SIG-M5 treated with dmso at 0.1 percent for 504 hours (cell line): ENCODE measurements around the gene POLE.

Experiments
- DNase-seq: peaks from one replicate; lab custom pipeline; 2025; ENCODE audit not compliant: unreplicated experiment; lab: John Stamatoyannopoulos, UW

The POLE gene

GRCh38 chr12:132677492-132677891 lies 9.7 kb downstream of the POLE start:
- no peak for DNase-seq

- no peak for DNase-seq
Measured at GRCh38 chr12:132675757-132676432, 11.2 kb downstream of the POLE start.

GRCh38 chr12:132674561-132674960 lies 12.6 kb downstream of the POLE start:
- DNase-seq, result no peak

GRCh38 chr12:132673288-132674179 lies 13.6 kb downstream of the POLE start:
- DNase-seq, result no peak

GRCh38 chr12:132672678-132673077 lies 14.5 kb downstream of the POLE start:
- no peak for DNase-seq

GRCh38 chr12:132672116-132672515 lies 15.0 kb downstream of the POLE start:
- no peak for DNase-seq

- DNase-seq, result no peak
Measured at GRCh38 chr12:132669166-132669879, 17.8 kb downstream of the POLE start.

GRCh38 chr12:132668191-132669088 lies 18.7 kb downstream of the POLE start:
- DNase-seq, result no peak

- no peak for DNase-seq
Measured at GRCh38 chr12:132665794-132666193, 21.3 kb downstream of the POLE start.

- DNase-seq, result no peak
Measured at GRCh38 chr12:132665149-132665491, 22.0 kb downstream of the POLE start.

GRCh38 chr12:132664206-132665148 lies 22.7 kb downstream of the POLE start:
- DNase-seq, result no peak

- no peak for DNase-seq
Measured at GRCh38 chr12:132662901-132663755, 24.0 kb downstream of the POLE start.

GRCh38 chr12:132661972-132662371 lies 25.2 kb downstream of the POLE start:
- DNase-seq, result no peak

- no peak for DNase-seq
Measured at GRCh38 chr12:132660996-132661395, 26.1 kb downstream of the POLE start.

- no peak for DNase-seq
Measured at GRCh38 chr12:132660052-132660451, 27.1 kb downstream of the POLE start.

GRCh38 chr12:132659146-132659545 lies 28.0 kb downstream of the POLE start:
- no peak for DNase-seq

GRCh38 chr12:132658149-132658894 lies 28.8 kb downstream of the POLE start:
- no peak for DNase-seq
